ENCODE results near the gene SNRPA. TPM values are rescaled to one million over a fixed set of nuclear protein-coding genes. Genes with fewer than 3 reads are reported as not detected.

The SNRPA gene
- total RNA-seq, 1 experiment from 2014 or later = 160 TPM

DNA sequence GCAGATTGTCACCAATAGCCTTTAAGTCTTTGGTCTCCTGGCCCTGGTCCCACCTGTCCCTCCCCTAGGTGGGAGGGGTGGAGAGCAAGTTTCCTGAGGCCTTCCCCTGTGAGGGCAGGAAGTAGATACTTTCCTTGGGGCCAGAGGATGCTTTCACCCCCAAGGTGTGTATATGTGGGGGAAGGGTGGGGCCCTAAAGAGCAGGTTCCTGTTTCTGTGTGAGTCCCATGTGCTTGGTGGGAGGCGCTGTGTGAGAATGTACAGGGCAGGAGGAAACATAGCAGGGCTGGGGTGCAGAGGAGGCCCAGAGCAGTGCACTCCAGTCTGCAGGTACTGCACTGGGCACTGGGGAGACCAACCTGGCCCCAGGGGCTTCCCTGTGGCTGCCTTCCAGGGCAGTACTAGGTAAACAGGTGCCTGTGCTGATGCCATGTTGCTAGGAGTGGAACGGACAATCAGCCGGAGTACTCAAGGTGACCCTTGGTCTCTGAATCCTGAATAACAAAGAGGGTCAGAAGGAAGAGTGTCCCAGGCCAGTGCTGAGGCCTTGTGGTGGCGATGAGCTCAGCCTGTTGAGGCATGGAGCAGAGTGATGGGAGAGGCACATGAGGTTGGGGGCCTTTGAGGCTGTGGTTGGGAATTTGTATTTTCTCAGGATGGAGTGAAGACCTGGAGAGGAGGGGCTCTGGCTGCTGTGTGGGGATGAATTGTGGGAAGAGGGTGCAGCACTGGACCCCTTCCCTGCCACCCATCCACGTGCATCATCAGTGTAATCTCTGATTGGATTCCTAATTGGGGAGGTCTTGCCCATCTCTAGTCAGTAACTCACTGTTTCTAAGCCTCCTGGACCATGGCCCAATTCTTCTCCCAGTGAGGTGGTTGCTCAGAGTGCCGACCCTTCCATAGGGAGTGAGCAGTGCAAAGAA lies 53.1 kb downstream of the SNRPA start:
- Mint-ChIP-seq H3K4me3 (ENCODE audit: unreplicated experiment) (no peak overlapping the region), H3K27me3 (ENCODE audit: insufficient read depth, unreplicated experiment) (no peaks in the 10 kb centered on the region), H3K27ac (ENCODE audit: low read depth, unreplicated experiment) (peak overlapping the region; percentile 39), H3K36me3 (ENCODE audit: insufficient read depth, unreplicated experiment) (peaks cover 31% of the 10 kb centered on the region), H3K4me1 (ENCODE audit: insufficient read depth, unreplicated experiment) (peaks cover 52% of the 10 kb centered on the region), H3K9me3 (ENCODE audit: unreplicated experiment) (no peaks in the 10 kb centered on the region)
- BruUV-seq (replicated peaks) = no TSS peak
- DNase-seq (ENCODE audit: unreplicated experiment) = no peak
- CTCF ChIA-PET = interaction anchor here (0.7 kb wide), 1 partner anchor 404 kb away, joined by 3 read pairs; no protein-coding TSS in a partner anchor
- POLR2A ChIA-PET = no interaction called here
- TF ChIP-seq, protein P1, sequence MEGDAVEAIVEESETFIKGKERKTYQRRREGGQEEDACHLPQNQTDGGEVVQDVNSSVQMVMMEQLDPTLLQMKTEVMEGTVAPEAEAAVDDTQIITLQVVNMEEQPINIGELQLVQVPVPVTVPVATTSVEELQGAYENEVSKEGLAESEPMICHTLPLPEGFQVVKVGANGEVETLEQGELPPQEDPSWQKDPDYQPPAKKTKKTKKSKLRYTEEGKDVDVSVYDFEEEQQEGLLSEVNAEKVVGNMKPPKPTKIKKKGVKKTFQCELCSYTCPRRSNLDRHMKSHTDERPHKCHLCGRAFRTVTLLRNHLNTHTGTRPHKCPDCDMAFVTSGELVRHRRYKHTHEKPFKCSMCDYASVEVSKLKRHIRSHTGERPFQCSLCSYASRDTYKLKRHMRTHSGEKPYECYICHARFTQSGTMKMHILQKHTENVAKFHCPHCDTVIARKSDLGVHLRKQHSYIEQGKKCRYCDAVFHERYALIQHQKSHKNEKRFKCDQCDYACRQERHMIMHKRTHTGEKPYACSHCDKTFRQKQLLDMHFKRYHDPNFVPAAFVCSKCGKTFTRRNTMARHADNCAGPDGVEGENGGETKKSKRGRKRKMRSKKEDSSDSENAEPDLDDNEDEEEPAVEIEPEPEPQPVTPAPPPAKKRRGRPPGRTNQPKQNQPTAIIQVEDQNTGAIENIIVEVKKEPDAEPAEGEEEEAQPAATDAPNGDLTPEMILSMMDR (IDR thresholded peaks at IDR 0.05; ENCODE audit: unreplicated experiment) = no peak
- intact Hi-C loops (cut with micrococcal nuclease) = no loop called here

DNA sequence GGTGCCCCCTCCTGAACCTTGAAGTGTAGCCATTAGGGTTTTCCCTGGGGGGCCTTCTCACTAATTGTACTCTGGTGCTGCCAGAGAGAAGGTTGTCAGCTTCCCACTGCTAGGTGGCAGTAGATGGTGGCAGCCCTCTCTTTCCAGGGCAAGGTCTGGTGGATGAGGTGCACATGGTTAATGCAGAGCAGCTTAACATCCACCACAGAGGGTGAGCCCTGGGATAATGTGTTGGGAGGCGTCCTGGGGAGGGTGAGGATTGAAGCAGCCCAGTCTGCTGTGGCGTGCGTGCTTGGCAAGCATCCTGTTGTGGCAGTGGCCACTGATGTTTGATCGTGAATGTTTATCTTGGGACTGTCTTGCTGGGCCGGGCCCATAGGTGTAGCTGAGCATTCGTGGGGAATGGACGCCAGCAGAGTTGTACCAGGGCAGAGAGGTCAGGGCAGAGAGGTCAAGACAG lies 53.8 kb downstream of the SNRPA start:
- Mint-ChIP-seq H3K27me3 (ENCODE audit: insufficient read depth, unreplicated experiment) (no peaks in the 10 kb centered on the region), H3K4me1 (ENCODE audit: insufficient read depth, unreplicated experiment) (peaks cover 52% of the 10 kb centered on the region), H3K9me3 (ENCODE audit: unreplicated experiment) (no peaks in the 10 kb centered on the region), H3K4me3 (ENCODE audit: unreplicated experiment) (no peak overlapping the region), H3K27ac (ENCODE audit: low read depth, unreplicated experiment) (no peak overlapping the region), H3K36me3 (ENCODE audit: insufficient read depth, unreplicated experiment) (peaks cover 32% of the 10 kb centered on the region)
- TF ChIP-seq, protein P1 (IDR thresholded peaks at IDR 0.05; ENCODE audit: unreplicated experiment) = no peak
- intact Hi-C loops (cut with micrococcal nuclease) = no loop called here
- BruUV-seq (replicated peaks) = no TSS peak
- DNase-seq (ENCODE audit: unreplicated experiment) = no peak
- POLR2A ChIA-PET = interaction anchor here (0.7 to 1.4 kb wide), 2 partner anchors 27 to 88 kb away, joined by 3 to 5 read pairs; partner anchors contain the start of genes COQ8B, ITPKC and RAB4B
- CTCF ChIA-PET = interaction anchor here (0.7 kb wide), 1 partner anchor 263 kb away, joined by 3 read pairs; no protein-coding TSS in a partner anchor

DNA sequence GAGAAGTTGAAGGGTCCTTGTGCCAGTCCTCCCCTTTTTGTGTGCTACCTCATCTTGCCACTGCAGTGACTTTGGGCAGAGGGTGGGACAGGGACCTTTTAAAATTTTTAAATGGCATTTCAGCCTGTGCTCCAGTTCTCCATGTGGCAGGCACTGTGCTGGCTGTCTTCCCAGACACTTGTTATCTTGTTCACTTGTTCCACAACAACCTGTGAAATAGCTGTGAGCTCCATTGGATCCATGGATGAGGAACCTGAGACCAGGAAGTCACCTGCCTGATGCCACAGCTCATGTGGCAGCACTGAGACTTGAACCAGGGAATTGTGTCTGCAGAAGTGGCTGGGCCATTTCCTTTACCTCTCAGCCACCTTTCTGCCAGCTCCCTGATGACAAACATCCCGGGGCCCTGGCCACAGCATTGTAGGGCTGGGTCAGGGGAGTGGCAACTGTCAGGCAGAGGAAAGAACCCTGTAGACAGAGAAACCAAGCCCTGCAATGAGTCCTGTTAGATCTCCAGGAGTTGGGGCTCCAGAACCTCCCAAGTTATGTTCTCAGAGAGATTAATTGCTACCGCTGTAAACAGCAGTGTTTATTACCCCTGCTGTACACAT lies 54.4 kb downstream of the SNRPA start:
- DNase-seq (ENCODE audit: unreplicated experiment) = no peak
- BruUV-seq (replicated peaks) = no TSS peak
- POLR2A ChIA-PET = interaction anchor here (0.7 to 1.4 kb wide), 2 partner anchors 27 to 89 kb away, joined by 3 to 5 read pairs; partner anchors contain the start of genes COQ8B, ITPKC and RAB4B
- Mint-ChIP-seq H3K27me3 (ENCODE audit: insufficient read depth, unreplicated experiment) (no peaks in the 10 kb centered on the region), H3K4me1 (ENCODE audit: insufficient read depth, unreplicated experiment) (peaks cover 47% of the 10 kb centered on the region), H3K9me3 (ENCODE audit: unreplicated experiment) (no peaks in the 10 kb centered on the region), H3K27ac (ENCODE audit: low read depth, unreplicated experiment) (no peak overlapping the region), H3K4me3 (ENCODE audit: unreplicated experiment) (no peak overlapping the region), H3K36me3 (ENCODE audit: insufficient read depth, unreplicated experiment) (peaks cover 32% of the 10 kb centered on the region)
- intact Hi-C loops (cut with micrococcal nuclease) = no loop called here
- TF ChIP-seq, protein P1 (IDR thresholded peaks at IDR 0.05; ENCODE audit: unreplicated experiment) = no peak
- CTCF ChIA-PET = interaction anchor here (0.5 to 1.8 kb wide), 4 partner anchors 14 to 262 kb away, joined by 3 to 9 read pairs (median 4); no protein-coding TSS in a partner anchor

Data from MCF 10A (cell line).